Testis (tissue), 2 donors: ENCODE data around the gene ZGLP1.

ENCODE experiments used
- CTCF ChIP-seq, 3 experiments: fragments of 450-650 bp in 2 of 3; fragments of 200-600 bp in 1 of 3; sonication (generic) in 1 of 3; IDR thresholded peaks; one replicate each; pipeline ENCODE4 v1.5.1; 2016 to 2019; ENCODE audit warnings: antibody characterized with exemption in 3 of 3, mild to moderate bottlenecking in 2 of 3, moderate library complexity in 1 of 3
- POLR2A ChIP-seq: fragments of 450-650 bp; IDR thresholded peaks from one replicate; pipeline ENCODE4 v1.6.1; 2017; ENCODE audit warnings: antibody characterized with exemption, mild to moderate bottlenecking, moderate library complexity

GRCh38 chr19:10256551-10256950 is 53.1 kb downstream of the ZGLP1 start:
- TF ChIP-seq CTCF (IDR thresholded peaks at IDR 0.05) (no peak), POLR2A (no peak)
